DMS53 (cell line): ENCODE measurements around the gene APBB3.
A peak's percentile ranks its signal among the peaks of the same experiment; 100 is the strongest.
"Not testable (repeated sequence)": the region's sequence is repeated elsewhere in the genome, so short reads cannot be mapped to it uniquely, and the experiment has no call there.

Experiments
- DNase-seq: peaks from one replicate; lab custom pipeline; 2025; lab: John Stamatoyannopoulos, UW

APBB3 gene, protein sequence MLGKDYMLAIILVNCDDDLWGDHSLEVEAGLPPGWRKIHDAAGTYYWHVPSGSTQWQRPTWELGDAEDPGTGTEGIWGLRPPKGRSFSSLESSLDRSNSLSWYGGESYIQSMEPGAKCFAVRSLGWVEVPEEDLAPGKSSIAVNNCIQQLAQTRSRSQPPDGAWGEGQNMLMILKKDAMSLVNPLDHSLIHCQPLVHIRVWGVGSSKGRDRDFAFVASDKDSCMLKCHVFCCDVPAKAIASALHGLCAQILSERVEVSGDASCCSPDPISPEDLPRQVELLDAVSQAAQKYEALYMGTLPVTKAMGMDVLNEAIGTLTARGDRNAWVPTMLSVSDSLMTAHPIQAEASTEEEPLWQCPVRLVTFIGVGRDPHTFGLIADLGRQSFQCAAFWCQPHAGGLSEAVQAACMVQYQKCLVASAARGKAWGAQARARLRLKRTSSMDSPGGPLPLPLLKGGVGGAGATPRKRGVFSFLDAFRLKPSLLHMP

DNA sequence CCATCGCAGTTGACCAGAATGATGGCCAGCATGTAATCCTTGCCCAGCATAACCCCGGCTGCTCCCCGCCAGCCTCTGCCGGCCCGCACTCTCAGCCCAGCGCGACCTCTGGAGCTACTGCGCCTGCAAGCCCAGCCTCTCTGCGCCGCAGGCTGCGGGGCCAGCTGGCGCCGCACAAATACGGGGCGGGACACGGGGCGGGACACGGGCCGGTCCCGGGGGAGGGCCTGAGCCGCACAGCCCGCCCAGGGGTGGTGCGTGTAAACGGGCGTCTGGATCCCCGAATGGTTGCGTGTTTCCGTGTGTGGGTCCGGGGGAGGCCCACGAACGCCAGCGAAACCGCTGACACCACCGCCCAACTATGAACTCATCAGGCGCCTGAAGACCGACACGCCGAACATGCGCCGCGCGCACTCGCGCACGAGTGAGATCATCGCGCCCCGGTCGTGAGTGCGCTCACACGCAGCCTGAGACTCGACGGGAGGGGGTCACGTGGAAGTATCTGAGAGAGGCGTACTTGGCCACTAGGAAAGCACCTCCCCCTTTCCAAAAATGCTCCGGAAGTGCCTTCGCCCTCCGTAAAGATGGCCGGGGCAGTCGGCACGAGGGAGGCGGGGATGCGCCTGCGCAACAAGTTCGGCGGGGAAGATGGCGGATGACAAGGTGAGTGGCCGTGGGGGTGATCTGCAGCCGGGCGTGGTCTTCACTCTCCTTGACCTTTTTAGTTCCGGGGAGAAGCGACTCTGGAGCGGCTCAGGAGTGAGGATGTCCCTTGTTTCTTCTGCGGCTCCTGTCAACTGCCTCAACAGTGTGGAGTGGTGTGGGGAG lies at the start of gene APBB3, which contains the start of gene SLC35A4:
APBB3 (minus strand) TSS at position 403 of the 828 bp plus-strand sequence; CDS start at position 50, 353 bp downstream.
SLC35A4 (plus strand) TSS at position 633 of the 828 bp plus-strand sequence. CDS start 2,342 bp downstream, outside the sequence.
- peak; percentile 99 for DNase-seq

DNA sequence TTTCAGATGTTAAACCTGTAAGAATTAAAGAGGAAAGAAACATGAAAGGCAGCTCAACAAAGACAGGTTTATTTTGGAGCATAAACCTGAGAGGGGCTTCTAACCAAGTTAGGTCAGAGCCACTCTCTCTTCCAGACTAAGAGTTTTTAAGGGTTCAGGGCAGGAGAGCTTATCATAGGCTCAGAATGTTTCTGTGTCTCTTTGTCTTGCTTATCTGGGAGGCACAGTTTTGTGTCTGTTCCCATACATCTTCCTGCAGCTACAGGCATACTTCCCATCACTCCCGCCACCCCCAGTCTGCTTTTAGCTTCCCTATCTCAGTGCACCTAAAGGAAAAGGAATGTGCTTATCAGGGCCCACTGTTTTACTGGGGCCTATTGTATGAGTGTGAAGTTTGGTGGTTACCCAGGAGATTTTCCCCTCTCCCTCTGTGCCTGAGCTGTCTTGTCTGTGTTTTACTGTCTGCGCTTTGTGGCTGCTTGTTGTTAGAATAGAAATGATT lies 46.7 kb upstream of the APBB3 start:
- no peak for DNase-seq

DNA sequence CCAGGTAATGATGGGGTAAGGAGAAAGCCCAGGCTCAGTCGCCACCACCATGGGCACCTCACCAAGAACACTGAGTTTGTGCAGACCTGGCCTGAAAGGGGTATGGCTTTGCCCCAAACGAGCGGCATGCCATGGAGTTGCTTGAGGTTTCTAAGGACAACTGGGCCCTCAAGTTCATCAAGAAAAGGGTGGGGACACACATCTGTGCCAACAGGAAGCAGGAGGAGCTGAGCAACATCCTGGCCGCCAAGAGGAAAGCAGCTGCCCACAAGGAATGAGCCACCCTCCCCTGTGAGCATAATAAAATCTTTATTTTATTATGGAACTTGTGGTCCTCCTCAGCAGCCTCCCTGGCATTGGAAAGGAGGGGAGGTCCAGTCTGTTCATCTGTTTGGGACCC lies 44.7 kb upstream of the APBB3 start:
- no peak for DNase-seq

DNA sequence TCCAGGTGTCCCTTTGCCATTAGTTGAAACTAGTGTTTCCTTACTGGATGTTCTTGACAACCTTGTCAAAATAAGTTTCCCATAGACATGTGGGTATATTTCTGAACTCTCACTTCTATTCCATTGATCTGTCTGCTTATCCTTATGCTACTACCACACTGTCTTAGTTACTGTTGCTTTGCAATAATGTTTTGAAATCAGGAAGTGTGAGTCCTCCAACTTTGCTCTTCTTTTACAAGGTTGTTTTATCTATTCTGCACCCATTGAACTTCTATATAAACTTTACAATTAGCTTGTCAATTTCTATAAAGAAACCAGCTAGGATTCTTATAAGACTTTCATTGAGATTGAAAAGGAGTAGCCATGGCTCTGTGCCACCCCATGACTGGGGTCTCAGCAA lies 44.3 kb upstream of the APBB3 start:
- DNase-seq, result no peak

DNA sequence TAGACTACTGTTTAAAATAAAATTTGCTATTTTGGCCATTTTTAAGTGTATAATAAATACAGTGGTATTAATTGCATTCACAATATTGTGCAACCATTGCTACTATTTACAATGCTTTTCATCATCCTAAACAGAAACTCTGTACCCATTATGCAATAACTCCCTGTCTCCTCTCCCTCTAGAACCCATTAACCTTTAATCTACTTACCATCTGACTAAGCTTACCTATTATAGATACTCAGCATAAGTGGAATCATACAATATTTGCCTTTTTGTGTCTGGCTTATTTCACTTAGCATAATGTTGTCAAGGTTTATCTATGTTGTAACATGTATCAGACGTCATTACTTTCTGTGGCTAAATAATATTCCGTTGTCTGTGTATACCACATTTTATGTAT lies 42.6 kb upstream of the APBB3 start:
- DNase-seq, result no peak

DNA sequence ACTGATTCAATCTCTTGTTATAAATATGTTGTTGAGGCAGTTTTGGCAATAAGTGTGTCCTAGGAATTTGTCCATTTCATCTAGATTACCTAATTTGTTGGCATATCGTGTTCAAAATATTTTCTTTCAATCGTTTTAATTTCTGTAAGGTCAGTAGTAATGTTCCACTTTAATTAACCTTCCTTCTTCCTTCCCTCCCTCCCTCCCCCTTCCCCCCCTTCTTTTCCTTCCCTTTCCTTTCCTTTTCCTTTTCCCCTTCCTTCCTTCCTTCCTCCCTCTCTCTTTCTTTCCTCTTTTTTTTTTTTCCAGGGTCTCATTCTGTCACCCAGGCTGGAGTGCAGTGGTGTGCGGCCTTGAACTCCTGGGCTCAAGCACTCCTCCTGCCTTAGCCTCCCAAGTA lies 41.5 kb upstream of the APBB3 start:
- no peak for DNase-seq

DNA sequence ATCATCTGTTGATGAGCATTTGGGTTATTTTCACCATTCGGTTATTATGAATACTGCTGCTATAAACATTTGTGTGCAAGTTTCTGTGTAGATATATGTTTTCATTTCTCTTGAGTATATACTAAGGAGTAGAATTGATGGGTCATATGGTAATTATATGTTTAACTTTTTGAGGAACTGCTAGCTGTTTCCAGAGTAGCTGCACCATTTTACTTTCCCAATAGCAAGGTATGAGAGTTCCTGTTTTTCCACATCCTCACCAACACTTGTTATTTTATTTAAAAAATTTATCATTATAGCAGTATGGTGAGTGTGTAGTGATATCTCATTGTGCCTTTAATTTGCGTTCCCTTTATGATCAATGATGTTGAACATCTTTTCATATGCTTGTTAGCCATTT lies 39.3 kb upstream of the APBB3 start:
- DNase-seq, result no peak

DNA sequence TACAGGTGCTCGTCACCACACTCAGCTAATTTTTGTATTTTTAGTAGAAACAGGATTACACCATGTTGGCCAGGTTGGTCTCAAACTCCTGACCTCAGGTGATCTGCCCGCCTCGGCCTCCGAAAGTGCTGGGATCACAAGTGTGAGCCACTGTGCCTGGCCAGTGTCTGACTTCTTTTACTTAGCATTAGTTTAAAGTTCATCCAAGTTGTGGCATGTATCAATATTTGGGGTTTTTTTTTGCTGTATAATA lies 39.0 kb upstream of the APBB3 start:
- DNase-seq, result not testable (repeated sequence)

DNA sequence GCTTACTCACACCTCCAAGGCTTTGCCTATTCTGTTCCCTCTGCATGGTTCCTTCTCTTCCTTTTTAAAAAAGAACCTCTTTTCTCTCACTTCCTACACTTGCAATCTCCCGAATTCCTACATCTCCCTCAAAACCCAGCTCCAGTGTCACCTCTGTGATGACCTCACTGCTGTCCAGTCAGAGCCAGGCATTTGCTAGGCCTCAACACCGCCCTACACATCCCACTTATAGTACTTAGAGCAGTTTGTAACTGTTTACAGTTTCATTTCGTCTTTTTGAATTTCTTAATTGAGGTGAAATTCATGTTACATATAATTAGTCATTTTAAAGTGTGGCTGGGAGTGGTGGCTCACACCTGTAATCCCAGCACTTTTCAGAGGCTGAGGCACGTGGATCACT lies 37.7 kb upstream of the APBB3 start:
- no peak for DNase-seq

DNA sequence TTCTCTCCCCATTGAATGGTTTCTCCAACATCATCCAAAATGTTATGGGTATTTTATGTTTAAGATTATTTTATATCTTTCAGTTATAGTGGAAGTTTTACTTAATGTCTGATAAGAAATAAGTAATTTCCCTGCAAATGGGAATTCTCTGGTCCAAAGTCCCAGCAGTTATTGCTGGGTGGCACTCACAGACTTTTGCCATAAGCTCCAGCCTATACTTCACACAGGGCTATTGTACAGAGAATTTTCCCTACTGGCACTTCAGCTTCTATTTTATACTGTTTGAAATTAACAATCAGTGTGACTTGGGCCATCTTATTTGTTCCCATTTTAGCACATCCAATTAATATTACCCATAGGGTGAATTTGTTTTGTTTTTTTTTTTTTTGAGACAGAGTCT lies 35.7 kb upstream of the APBB3 start:
- DNase-seq, result no peak

DNA sequence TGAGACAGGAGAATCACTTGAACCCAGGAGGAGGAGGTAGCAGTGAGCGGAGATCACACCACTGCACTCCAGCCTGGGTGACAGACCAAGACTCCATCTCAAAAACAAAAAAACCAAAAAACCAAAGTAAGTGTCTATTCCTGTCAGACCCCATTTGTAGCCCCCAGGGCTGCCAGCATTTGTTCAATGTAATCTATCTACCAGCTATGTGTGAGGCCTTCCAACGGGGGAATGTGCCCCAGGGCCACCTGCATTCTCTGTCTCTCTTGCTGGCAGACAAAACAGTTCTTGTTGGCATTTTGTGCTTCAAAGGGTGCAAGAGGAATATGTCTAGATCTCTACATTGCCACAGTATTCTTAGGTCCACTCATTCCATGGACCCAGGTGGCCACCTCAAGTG lies 34.4 kb upstream of the APBB3 start:
- DNase-seq, result no peak

DNA sequence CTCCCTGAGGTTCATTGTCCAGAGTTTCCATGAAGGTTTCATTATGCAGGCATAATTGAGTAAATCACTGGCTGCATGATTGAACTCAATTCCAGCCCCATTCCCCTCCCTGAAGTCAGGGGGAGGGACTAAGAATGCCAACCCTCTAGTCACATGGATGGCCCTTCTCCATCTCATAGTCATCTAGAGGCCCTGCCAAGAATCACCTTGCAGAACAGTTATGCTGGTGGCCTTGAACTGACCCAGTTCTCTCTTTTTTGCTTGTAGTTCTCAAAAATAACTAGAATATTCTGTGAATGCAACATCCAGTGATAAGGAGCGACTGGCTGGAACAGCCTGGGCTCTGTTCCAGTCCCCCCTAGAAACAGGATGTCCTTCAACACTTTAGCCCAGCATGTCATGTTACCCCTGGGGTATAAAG lies 31.9 kb upstream of the APBB3 start:
- no peak for DNase-seq

DNA sequence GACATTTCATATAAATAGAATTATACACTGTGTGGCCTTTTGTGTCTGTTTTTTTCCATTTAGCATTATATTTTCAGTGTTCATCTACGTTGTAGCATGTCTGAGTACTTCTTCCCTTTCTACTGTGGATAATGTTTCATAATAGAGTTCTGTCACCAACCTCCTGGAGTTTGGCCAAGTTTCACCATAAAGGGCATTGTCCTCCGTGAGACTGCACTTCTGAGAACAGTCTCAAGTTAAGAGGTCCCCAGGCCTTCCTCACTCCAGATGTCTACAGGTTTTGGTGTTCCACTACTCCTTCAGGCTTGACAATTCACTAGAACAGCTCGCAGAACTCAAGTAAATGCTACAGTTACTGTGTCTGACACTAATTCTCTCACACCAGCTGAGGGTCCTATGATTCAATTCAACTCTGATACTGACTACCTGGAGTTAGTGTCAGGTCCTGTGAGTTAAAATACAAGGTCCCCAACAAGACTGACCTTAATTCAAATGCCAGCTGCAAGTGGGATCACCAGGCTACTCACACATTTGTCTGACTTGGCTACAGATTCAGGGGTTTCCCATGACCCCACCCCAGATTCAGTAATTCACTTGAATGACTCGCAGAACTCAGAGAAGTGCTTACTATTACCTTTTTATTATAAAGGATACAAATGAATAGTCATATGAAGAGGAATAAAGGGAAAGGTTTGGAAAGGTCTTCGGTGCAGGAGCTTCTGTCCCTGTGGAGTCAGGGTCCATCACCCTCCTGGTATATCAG lies 31.3 kb upstream of the APBB3 start:
- peak; percentile 11 for DNase-seq

DNA sequence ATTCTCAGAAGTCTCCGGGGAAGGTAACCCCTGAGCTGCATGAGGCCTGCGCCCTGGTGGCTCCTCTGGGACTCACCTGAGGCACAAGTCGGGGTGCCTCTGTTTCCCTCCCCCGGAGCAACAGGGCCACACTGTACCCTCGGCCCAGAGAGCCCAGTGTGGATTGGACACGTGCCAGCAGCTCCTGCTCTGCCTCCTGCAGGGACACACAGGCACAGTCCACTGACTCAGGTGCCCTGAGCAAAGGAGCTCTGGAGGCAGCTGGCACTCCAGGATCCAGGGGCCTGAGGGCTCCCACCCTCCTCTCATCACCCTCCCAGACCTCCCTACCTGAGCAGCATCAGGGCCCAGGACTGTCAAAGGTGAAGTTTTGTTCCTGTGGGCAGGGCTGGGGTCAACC lies 29.8 kb upstream of the APBB3 start:
- peak; percentile 25 for DNase-seq

DNA sequence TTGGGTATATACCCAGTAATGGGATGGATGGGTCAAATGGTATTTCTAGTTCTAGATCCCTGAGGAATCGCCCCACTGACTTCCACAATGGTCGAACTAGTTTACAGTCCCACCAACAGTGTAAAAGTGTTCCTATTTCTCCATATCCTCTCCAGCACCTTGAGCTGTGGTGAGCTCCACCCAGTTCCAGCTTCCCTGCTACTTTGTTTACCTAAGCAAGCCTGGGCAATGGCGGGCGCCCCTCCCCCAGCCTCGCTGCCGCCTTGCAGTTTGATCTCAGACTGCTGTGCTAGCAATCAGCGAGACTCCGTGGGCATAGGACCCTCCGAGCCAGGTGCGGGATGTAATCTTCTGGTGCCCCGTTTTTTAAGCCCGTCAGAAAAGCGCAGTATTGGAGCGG lies 28.7 kb upstream of the APBB3 start:
- peak; percentile 59 for DNase-seq

DNA sequence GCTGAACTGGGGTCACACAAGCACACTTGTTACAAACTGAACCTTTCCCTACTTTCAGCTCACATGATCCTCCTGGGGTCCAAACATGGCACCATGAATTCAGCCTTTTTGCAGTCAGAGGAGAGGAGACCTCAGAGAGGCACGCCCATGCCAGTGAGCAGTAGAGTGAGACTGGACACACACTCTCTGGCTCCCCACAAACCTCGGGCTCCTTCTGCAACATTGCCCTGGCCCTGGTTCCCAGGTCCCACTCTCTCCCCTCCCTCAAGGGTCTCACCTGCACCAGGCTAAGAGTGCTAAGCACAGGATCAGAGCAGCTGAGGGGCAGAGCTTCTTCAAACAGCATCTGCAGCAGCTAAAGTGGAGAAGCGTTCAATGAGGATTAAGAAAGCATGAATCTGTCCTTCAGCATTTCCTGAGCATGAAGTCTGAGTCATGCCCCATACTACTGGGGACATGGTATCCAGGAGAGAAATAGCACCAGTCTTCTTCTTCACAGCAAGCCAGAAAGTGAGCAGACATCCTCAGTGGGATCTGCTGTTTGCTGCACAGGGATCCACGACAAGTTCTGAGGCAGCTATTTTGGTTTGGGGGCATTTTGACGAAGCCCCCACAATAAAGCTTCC lies 27.5 kb upstream of the APBB3 start:
- DNase-seq, result peak; percentile 23

DNA sequence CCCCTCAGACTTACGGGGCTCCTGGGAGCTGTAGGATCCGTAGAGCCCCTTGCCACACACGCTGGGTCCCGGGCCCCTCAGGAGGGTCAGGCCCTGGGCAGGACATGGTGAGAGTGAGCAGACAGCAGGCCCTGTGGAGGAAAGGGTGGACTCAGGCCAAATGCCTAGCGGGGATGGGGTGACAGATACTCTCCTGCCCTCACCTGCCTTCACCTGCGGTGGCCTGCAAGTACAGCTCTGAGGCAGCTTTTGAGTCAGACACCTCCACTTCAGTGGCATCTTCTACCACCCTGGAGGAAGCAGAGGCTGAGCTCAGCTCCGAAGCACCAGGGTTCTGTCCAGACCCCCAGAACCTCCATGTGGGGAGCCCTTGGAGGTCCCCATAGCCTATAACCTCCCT lies 26.5 kb upstream of the APBB3 start:
- DNase-seq, result no peak

DNA sequence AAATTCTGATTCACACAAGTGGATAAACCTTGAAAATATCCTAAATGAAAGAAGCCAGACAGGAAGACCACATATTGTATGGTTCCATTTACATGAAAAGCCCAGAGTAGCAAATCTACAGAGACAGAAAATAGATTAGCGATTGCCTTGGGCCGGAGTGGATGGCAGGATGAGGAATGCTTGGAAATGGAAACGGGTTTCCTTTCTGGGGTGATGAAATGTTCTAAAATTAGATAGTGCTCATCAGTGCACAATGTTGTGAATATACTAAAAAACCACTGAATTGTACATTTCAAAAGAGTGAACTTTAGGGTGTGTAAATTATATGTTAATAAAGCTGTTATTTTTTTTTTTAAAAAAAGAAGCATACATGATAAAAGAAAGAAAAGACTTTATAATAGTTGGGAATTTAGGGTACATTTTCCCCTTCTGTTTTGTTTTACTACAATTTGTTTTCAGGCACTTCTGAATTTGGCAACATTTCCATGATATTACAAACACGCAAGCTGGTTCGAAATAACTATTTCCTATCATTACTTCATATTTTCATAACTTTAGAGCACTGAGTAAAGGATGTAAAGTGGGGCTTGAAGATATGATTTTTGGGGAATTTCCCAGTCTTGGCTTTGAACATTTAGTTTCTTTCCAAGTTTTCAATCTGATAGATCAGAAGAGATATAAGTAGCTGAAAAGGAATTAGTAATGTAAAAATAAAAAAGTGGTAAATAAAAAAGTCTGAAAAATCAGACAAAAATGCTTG lies 24.1 kb upstream of the APBB3 start:
- no peak for DNase-seq

DNA sequence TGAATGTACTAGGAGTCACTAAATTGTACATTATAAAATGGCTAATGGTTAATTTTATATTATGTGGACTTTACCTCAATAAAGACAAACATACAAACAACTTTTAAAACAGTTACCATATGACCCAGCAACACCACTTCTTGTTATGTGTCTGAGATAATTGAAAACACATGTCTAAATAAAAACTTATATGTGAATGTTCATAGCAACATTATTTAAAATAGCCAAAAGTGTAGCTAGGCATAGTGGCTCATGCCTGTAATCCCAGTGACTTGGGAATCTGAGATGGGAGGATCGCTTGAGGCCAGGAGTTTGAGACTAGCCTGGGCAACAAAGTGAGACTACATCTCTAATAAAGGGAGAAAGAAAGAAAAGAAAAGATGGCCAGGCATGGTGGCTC lies 23.1 kb upstream of the APBB3 start:
- no peak for DNase-seq

DNA sequence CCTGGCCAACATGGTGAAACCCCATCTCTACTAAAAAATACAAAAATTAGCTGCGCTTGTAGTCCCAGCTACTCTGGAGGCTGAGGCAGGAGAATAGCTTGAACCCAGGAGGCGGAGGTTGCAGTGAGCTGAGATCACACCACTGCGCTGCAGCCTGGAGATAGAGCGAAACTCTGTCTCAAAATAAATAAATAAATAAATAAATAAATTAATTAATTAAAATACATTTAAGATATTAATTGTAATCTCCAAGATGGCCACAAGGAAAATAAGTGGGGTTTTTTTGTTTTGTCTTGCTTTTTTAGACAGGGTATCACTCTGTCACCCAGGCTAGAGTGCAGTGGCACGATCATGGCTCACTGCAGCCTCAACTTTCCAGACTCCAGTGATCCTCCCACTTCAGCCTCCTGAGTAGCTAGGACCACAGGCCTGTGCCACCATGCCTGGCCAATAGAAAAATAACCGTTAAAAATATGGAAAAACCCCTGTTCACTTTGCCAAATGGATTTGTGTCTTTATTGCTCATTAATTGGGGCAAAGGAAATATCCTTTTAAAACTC lies 14.9 kb upstream of the APBB3 start:
- DNase-seq, result not testable (repeated sequence)

DNA sequence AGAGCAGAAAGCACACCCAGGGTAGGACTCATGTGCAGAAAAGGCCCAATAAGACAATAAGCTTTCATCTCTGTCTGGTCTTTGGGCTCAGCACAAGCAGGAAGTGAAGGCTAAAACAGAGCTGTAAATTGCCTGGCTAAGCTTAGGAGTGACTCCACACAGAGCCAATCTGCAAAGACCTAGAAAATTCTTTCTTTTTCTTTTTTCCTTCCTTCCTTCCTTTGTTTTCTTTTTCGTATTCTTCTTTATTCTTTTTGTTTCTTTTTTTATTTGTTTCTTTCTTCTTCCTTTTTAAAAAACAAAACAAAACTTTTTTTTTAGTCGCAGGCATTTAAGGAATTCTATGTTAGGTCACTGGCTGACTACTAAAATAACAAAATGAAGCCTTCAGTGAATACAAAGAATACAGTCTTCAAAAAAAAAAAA lies 12.4 kb upstream of the APBB3 start:
- peak; percentile 34 for DNase-seq
